ENCODE results near the gene HS3ST2. TPM values are rescaled to one million over a fixed set of nuclear protein-coding genes. Genes with fewer than 3 reads are reported as not detected.

The HS3ST2 gene
- total RNA-seq, 5 donors from 2014 or later (not counting 1 experiment from before 2014, with no cell fraction given), result not detected

GRCh38 chr16:22948058-22948602 is 134.2 kb downstream of the HS3ST2 start:
- Mint-ChIP-seq H3K4me1 (peaks cover 6 to 8% (median 6%) of the 10 kb centered on the region in 3 donors), H3K36me3 (no peaks in the 10 kb centered on the region), H3K27me3 (peaks cover 46 to 53% of the 10 kb centered on the region in 2 donors), H3K27ac (no peak overlapping the region), H3K9me3 (no peaks in the 10 kb centered on the region), H3K4me3 (peak overlapping the region in 1 of 3 donors; percentile 22)
- no peak overlapping the region for H3K27ac ChIP-seq (ENCODE audit: low read length)
- ATAC-seq (replicated peaks in 1 of 4), result no peak
- peaks cover 5 to 18% of the 10 kb centered on the region in 2 experiments for H3K27me3 ChIP-seq (replicated peaks in 1 of 2; ENCODE audit: control insufficient read depth in 2 of 2, extremely low read depth in 1 of 2, insufficient read depth in 2 of 2, low read length in 1 of 2)
- POLR2A ChIA-PET, result no interaction called here
- 16% methylated on average over 31 of the region's 33 CpGs for WGBS (ENCODE audit: insufficient coverage)
- H3K4me1 ChIP-seq (ENCODE audit: control insufficient read depth in 1 of 2, extremely low read depth in 1 of 2, insufficient read depth in 2 of 2, low read length in 2 of 2), result peaks cover 0 to 9% of the 10 kb centered on the region in 2 experiments
- no peaks in the 10 kb centered on the region for H3K36me3 ChIP-seq (ENCODE audit: control insufficient read depth in 2 of 2, extremely low read depth in 1 of 2, insufficient read depth in 1 of 2, low read length in 1 of 2)
- no peak overlapping the region for H3K4me3 ChIP-seq (ENCODE audit: control insufficient read depth in 1 of 2, extremely low read depth in 1 of 2, low read length in 1 of 2)
- no peaks in the 10 kb centered on the region for H3K9me3 ChIP-seq
- CTCF ChIA-PET, result no interaction called here
- no peak for DNase-seq

GRCh38 chr16:22948603-22949368 is 134.8 kb downstream of the HS3ST2 start:
- ChIA-PET CTCF (no interaction called here), POLR2A (no interaction called here)
- peaks cover 0 to 9% of the 10 kb centered on the region in 2 experiments for H3K4me1 ChIP-seq (ENCODE audit: control insufficient read depth in 1 of 2, extremely low read depth in 1 of 2, insufficient read depth in 2 of 2, low read length in 2 of 2)
- no peaks in the 10 kb centered on the region for H3K9me3 ChIP-seq
- Mint-ChIP-seq H3K27me3 (peaks cover 43 to 50% of the 10 kb centered on the region in 2 donors), H3K4me3 (peak overlapping the region in 1 of 3 donors; percentile 22), H3K36me3 (no peaks in the 10 kb centered on the region), H3K4me1 (peaks cover 6 to 8% (median 6%) of the 10 kb centered on the region in 3 donors), H3K9me3 (no peaks in the 10 kb centered on the region), H3K27ac (no peak overlapping the region)
- H3K27ac ChIP-seq (ENCODE audit: low read length), result no peak overlapping the region
- peak in 22 of 35 experiments; percentile 1 to 47 (median 12) for DNase-seq
- no peaks in the 10 kb centered on the region for H3K36me3 ChIP-seq (ENCODE audit: control insufficient read depth in 2 of 2, extremely low read depth in 1 of 2, insufficient read depth in 1 of 2, low read length in 1 of 2)
- no peak for ATAC-seq (replicated peaks in 1 of 4)
- peaks cover 5 to 18% of the 10 kb centered on the region in 2 experiments for H3K27me3 ChIP-seq (replicated peaks in 1 of 2; ENCODE audit: control insufficient read depth in 2 of 2, extremely low read depth in 1 of 2, insufficient read depth in 2 of 2, low read length in 1 of 2)
- H3K4me3 ChIP-seq (ENCODE audit: control insufficient read depth in 1 of 2, extremely low read depth in 1 of 2, low read length in 1 of 2), result no peak overlapping the region
- 17% methylated on average over 9 of the region's 18 CpGs for WGBS (ENCODE audit: insufficient coverage)

GRCh38 chr16:22955461-22956070 is 141.6 kb downstream of the HS3ST2 start:
- POLR2A ChIA-PET, result no interaction called here
- no peak for DNase-seq

GRCh38 chr16:22961206-22961605 is 147.2 kb downstream of the HS3ST2 start:
- peaks cover 37 to 38% of the 10 kb centered on the region in 2 donors for H3K27me3 Mint-ChIP-seq
- POLR2A ChIA-PET, result no interaction called here
- no peaks in the 10 kb centered on the region for H3K36me3 Mint-ChIP-seq

More at GRCh38 chr16:22955461-22956070, 141.6 kb downstream of the HS3ST2 start:
- no peaks in the 10 kb centered on the region for H3K9me3 ChIP-seq
- H3K4me3 Mint-ChIP-seq, result no peak overlapping the region
- H3K36me3 ChIP-seq (ENCODE audit: control insufficient read depth in 2 of 2, extremely low read depth in 1 of 2, insufficient read depth in 1 of 2, low read length in 1 of 2), result no peaks in the 10 kb centered on the region
- ATAC-seq (replicated peaks in 1 of 4), result no peak
- H3K27ac ChIP-seq (ENCODE audit: low read length), result no peak overlapping the region
- no peaks in the 10 kb centered on the region for H3K9me3 Mint-ChIP-seq
- H3K4me3 ChIP-seq (ENCODE audit: control insufficient read depth in 1 of 2, extremely low read depth in 1 of 2, low read length in 1 of 2), result no peak overlapping the region
- H3K27ac Mint-ChIP-seq, result no peak overlapping the region
- 52% methylated on average over 4 of the region's 6 CpGs for WGBS (ENCODE audit: insufficient coverage)
- H3K27me3 Mint-ChIP-seq, result peaks cover 23 to 25% of the 10 kb centered on the region in 2 donors
- CTCF ChIA-PET, result no interaction called here
- no peaks in the 10 kb centered on the region for H3K36me3 Mint-ChIP-seq
- no peaks in the 10 kb centered on the region for H3K4me1 ChIP-seq (ENCODE audit: control insufficient read depth in 1 of 2, extremely low read depth in 1 of 2, insufficient read depth in 2 of 2, low read length in 2 of 2)
- no peaks in the 10 kb centered on the region for H3K4me1 Mint-ChIP-seq
- H3K27me3 ChIP-seq (replicated peaks in 1 of 2; ENCODE audit: control insufficient read depth in 2 of 2, extremely low read depth in 1 of 2, insufficient read depth in 2 of 2, low read length in 1 of 2), result peaks cover 0 to 7% of the 10 kb centered on the region in 2 experiments

GRCh38 chr16:22962905-22963304 is 148.9 kb downstream of the HS3ST2 start:
- H3K4me1 Mint-ChIP-seq, result no peaks in the 10 kb centered on the region
- POLR2A ChIA-PET, result no interaction called here

More at GRCh38 chr16:22961206-22961605, 147.2 kb downstream of the HS3ST2 start:
- DNase-seq (no peak), ATAC-seq (replicated peaks in 1 of 4) (no peak)
- Mint-ChIP-seq H3K27ac (no peak overlapping the region), H3K9me3 (peaks cover 4 to 10% (median 5%) of the 10 kb centered on the region in 3 donors), H3K4me1 (no peaks in the 10 kb centered on the region), H3K4me3 (no peak overlapping the region)
- WGBS (ENCODE audit: insufficient coverage), result 75% methylated on average over 1 of the region's 4 CpGs
- H3K36me3 ChIP-seq (ENCODE audit: control insufficient read depth in 2 of 2, extremely low read depth in 1 of 2, insufficient read depth in 1 of 2, low read length in 1 of 2), result no peaks in the 10 kb centered on the region
- H3K27me3 ChIP-seq (replicated peaks in 1 of 2; ENCODE audit: control insufficient read depth in 2 of 2, extremely low read depth in 1 of 2, insufficient read depth in 2 of 2, low read length in 1 of 2), result peaks cover 0 to 11% of the 10 kb centered on the region in 2 experiments
- H3K4me1 ChIP-seq (ENCODE audit: control insufficient read depth in 1 of 2, extremely low read depth in 1 of 2, insufficient read depth in 2 of 2, low read length in 2 of 2), result no peaks in the 10 kb centered on the region
- no peak overlapping the region for H3K27ac ChIP-seq (ENCODE audit: low read length)
- H3K9me3 ChIP-seq, result no peaks in the 10 kb centered on the region
- H3K4me3 ChIP-seq (ENCODE audit: control insufficient read depth in 1 of 2, extremely low read depth in 1 of 2, low read length in 1 of 2), result no peak overlapping the region
- CTCF ChIA-PET, result no interaction called here

More at GRCh38 chr16:22962905-22963304, 148.9 kb downstream of the HS3ST2 start:
- Histone ChIP-seq H3K27ac (ENCODE audit: low read length) (no peak overlapping the region), H3K9me3 (no peaks in the 10 kb centered on the region), H3K27me3 (replicated peaks in 1 of 2; ENCODE audit: control insufficient read depth in 2 of 2, extremely low read depth in 1 of 2, insufficient read depth in 2 of 2, low read length in 1 of 2) (peaks cover 0 to 11% of the 10 kb centered on the region in 2 experiments), H3K4me3 (ENCODE audit: control insufficient read depth in 1 of 2, extremely low read depth in 1 of 2, low read length in 1 of 2) (no peak overlapping the region), H3K4me1 (ENCODE audit: control insufficient read depth in 1 of 2, extremely low read depth in 1 of 2, insufficient read depth in 2 of 2, low read length in 2 of 2) (no peaks in the 10 kb centered on the region), H3K36me3 (ENCODE audit: control insufficient read depth in 2 of 2, extremely low read depth in 1 of 2, insufficient read depth in 1 of 2, low read length in 1 of 2) (no peaks in the 10 kb centered on the region)
- CTCF ChIA-PET, result no interaction called here
- peaks cover 40 to 42% of the 10 kb centered on the region in 2 donors for H3K27me3 Mint-ChIP-seq
- H3K4me3 Mint-ChIP-seq, result no peak overlapping the region
- H3K27ac Mint-ChIP-seq, result no peak overlapping the region
- ATAC-seq (replicated peaks in 1 of 4), result no peak
- peaks cover 4 to 10% (median 5%) of the 10 kb centered on the region in 3 donors for H3K9me3 Mint-ChIP-seq
- H3K36me3 Mint-ChIP-seq, result no peaks in the 10 kb centered on the region
- 22% methylated on average over 1 of the region's 1 CpG for WGBS (ENCODE audit: insufficient coverage)
- DNase-seq, result no peak

Data from T-cell (primary cell).